Lower lobe of right lung (tissue), 2 donors: ENCODE results near the gene FOXN3. TPM values are rescaled to one million over a fixed set of nuclear protein-coding genes. Genes with fewer than 3 reads are reported as not detected.

ENCODE experiments used
- ATAC-seq, 2 donors: fragments of 200-7000 bp; cut with Tn5 transposase; one replicate each; pipeline ENCODE4 v1.9.1; 2020 to 2022; ENCODE audit warnings: mild to moderate bottlenecking in 2 of 2, moderate library complexity in 2 of 2
- DNase-seq: peaks from one replicate; pipeline ENCODE4 v3.0.0-alpha.2; 2020
- H3K27ac ChIP-seq: fragments of 200-600 bp; one replicate; pipeline ENCODE4 v1.8.0; 2022
- H3K27me3 ChIP-seq: fragments of 200-600 bp; one replicate; pipeline ENCODE4 v1.8.0; 2022; ENCODE audit warnings: low read depth
- H3K36me3 ChIP-seq: fragments of 200-600 bp; one replicate; pipeline ENCODE4 v1.8.0; 2022; ENCODE audit warnings: mild to moderate bottlenecking
- H3K4me1 ChIP-seq: fragments of 200-600 bp; one replicate; pipeline ENCODE4 v1.8.0; 2022
- H3K4me3 ChIP-seq: fragments of 200-600 bp; one replicate; pipeline ENCODE4 v1.8.0; 2022; ENCODE audit warnings: mild to moderate bottlenecking
- H3K9me3 ChIP-seq: fragments of 200-600 bp; one replicate; pipeline ENCODE4 v1.8.0; 2022
- intact Hi-C: fragments of 100-400 bp; cut with DNase I; formaldehyde crosslinking; loops from one replicate; pipeline ENCODE4 v1.11.0; 2022
- total RNA-seq: library from RNA; stranded (reverse); fragmentation: NEBNext Ultra II Directional; extraction: Animal tissue kit (Norgen Biotek cat#: 25700); gene quantifications from one replicate; pipeline ENCODE4 v1.2.1, GENCODE V29; 2021
- TF ChIP-seq, protein P1 (sequence below): fragments of 200-600 bp; IDR thresholded peaks from one replicate; pipeline ENCODE4 v1.8.0; 2022; ENCODE audit warnings: antibody characterized with exemption, mild to moderate bottlenecking
- donor health status: DM: no; HTN: yes; CAD: no; lungs with severe emphysema.

Gene FOXN3
- total RNA-seq, 1 donor from 2014 or later: 116 TPM

- TF ChIP-seq, protein P1, sequence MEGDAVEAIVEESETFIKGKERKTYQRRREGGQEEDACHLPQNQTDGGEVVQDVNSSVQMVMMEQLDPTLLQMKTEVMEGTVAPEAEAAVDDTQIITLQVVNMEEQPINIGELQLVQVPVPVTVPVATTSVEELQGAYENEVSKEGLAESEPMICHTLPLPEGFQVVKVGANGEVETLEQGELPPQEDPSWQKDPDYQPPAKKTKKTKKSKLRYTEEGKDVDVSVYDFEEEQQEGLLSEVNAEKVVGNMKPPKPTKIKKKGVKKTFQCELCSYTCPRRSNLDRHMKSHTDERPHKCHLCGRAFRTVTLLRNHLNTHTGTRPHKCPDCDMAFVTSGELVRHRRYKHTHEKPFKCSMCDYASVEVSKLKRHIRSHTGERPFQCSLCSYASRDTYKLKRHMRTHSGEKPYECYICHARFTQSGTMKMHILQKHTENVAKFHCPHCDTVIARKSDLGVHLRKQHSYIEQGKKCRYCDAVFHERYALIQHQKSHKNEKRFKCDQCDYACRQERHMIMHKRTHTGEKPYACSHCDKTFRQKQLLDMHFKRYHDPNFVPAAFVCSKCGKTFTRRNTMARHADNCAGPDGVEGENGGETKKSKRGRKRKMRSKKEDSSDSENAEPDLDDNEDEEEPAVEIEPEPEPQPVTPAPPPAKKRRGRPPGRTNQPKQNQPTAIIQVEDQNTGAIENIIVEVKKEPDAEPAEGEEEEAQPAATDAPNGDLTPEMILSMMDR: no peak
- no peaks in the 10 kb centered on the region for H3K36me3 ChIP-seq
- no peak overlapping the region for H3K4me3 ChIP-seq
- intact Hi-C loops: no loop called here
- no peak for ATAC-seq
- no peaks in the 10 kb centered on the region for H3K27me3 ChIP-seq
- no peak overlapping the region for H3K27ac ChIP-seq
- DNase-seq: no peak
- peaks cover 46% of the 10 kb centered on the region for H3K4me1 ChIP-seq
- no peaks in the 10 kb centered on the region for H3K9me3 ChIP-seq
Observed at GRCh38 chr14:89307409-89307808, 109.6 kb downstream of the FOXN3 start.

DNA sequence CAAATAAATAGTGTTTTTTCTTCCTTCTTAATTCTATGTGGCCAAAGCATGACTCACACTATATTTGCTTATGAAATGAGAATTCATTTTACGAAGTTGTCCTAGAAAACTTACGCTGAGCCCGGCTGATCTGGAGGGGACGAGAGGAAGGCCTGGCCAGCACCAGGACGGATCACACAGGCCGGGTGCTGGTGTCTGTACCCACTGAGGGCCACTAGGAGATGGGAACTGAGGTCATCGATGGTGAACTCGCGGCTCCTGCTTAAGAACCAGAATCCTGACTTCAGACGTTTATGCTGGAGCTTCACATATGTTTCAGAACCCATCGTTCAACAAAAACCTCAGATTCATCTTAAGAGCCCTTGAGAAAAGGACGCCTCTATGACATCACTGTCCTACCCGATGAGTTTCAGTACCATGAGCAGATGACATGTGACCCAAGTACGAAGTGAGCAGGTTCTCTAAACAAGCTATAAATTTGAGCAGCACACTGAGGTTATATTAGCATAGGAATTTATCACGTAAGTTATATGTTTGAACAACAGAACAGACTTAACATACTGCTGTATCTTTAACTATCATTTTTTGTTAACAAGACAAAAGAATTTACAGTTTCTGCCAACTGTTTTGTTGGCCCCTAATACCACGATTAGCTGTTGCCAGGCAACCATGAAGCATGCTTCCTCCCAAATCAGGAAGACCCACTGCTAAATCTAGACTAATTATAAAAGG is 111.9 kb downstream of the FOXN3 start:
- intact Hi-C loops: no loop called here

DNA sequence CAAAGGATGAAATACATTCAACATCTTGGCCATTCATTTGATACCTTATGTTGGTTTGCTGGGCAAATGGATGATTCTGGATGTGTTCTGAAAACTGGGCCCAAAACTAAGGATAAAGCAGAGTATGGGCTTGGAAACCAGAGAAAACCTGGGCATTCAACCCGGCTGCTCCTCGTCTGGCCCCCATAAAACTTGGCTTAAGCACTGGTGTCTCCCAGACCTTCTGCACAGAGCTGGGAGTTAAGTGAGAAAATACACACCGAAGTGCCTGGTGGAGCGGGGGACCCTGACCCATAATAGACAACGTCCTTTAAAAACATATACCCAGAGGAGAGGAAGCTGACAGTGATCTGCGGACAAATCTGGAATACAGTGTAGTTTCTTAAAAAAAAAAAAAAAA is 112.5 kb downstream of the FOXN3 start:
- Histone ChIP-seq H3K4me3 (no peak overlapping the region), H3K27ac (peak overlapping the region; percentile 84), H3K36me3 (no peaks in the 10 kb centered on the region), H3K4me1 (peaks cover 52% of the 10 kb centered on the region), H3K27me3 (no peaks in the 10 kb centered on the region), H3K9me3 (no peaks in the 10 kb centered on the region)
- ATAC-seq (no peak), DNase-seq (no peak)
- TF ChIP-seq, protein P1: no peak
- intact Hi-C loops: no loop called here

More for the DNA sequence above, 111.9 kb downstream of the FOXN3 start:
- Histone ChIP-seq H3K9me3 (no peaks in the 10 kb centered on the region), H3K27me3 (no peaks in the 10 kb centered on the region), H3K27ac (peak overlapping the region; percentile 84), H3K4me1 (peaks cover 52% of the 10 kb centered on the region), H3K36me3 (no peaks in the 10 kb centered on the region), H3K4me3 (no peak overlapping the region)
- TF ChIP-seq, protein P1: no peak
- ATAC-seq: peak; percentile 37 to 64
- DNase-seq: no peak

- peaks cover 50% of the 10 kb centered on the region for H3K4me1 ChIP-seq
- no peaks in the 10 kb centered on the region for H3K36me3 ChIP-seq
- H3K9me3 ChIP-seq: no peaks in the 10 kb centered on the region
- H3K27me3 ChIP-seq: no peaks in the 10 kb centered on the region
- intact Hi-C loops: no loop called here
- TF ChIP-seq, protein P1: no peak
- ATAC-seq (peak; percentile 92 to 94), DNase-seq (peak; percentile 65)
- H3K27ac ChIP-seq: peak overlapping the region; percentile 84
- H3K4me3 ChIP-seq: peak overlapping the region; percentile 7
Observed at GRCh38 chr14:89303456-89304435, 113.3 kb downstream of the FOXN3 start.

- peaks cover 47% of the 10 kb centered on the region for H3K4me1 ChIP-seq
- peak overlapping the region; percentile 84 for H3K27ac ChIP-seq
- TF ChIP-seq, protein P1: no peak
- no peaks in the 10 kb centered on the region for H3K9me3 ChIP-seq
- no peaks in the 10 kb centered on the region for H3K27me3 ChIP-seq
- DNase-seq (no peak), ATAC-seq (no peak)
- intact Hi-C loops: no loop called here
- H3K36me3 ChIP-seq: no peaks in the 10 kb centered on the region
- H3K4me3 ChIP-seq: no peak overlapping the region
Observed at GRCh38 chr14:89302396-89302950, 114.6 kb downstream of the FOXN3 start.
